HepG2 (cell line): ENCODE measurements around the gene MSI2. TPM values are rescaled to one million over a fixed set of nuclear protein-coding genes. Genes with fewer than 3 reads are reported as not detected.

Source experiments
- ATAC-seq: fragments of 200-7000 bp; cut with Tn5 transposase; 3 replicates; pipeline ENCODE4 v1.9.1; 2020; ENCODE audit warnings: mild to moderate bottlenecking, moderate library complexity
- BruUV-seq: library from RNA; stranded (reverse); fragments of 400-500 nt; replicated peaks from 2 replicates; lab custom pipeline; 2021; lab: Mats Ljungman, UMichigan
- CTCF ChIA-PET: fragments of 300-600 bp; formaldehyde crosslinking; extraction: SDS; loops from one replicate; lab custom pipeline; 2021; ENCODE audit warnings: low total read pairs, inconsistent platforms, low intra/inter-chr PET ratio; lab: Yijun Ruan, JAX
- POLR2A ChIA-PET: fragments of 350-600 bp; sonication (Branson Sonifier 250); formaldehyde crosslinking; loops from one replicate; lab custom pipeline; 2020; ENCODE audit warnings: antibody characterized with exemption, inconsistent platforms; lab: Yijun Ruan, JAX
- DNase-seq: peaks from one replicate; pipeline ENCODE4 v3.0.0-alpha.2; 2015; ENCODE audit warnings: low spot score
- FAIRE-seq: peaks from 3 replicates; lab custom pipeline; 2011; peaks lifted over from hg19 to GRCh38; lab: Jason Lieb, UNC
- H2AFZ ChIP-seq: one replicate; pipeline ENCODE4 v1.6.1; 2011; ENCODE audit warnings: low read length, inconsistent platforms
- H3K27ac ChIP-seq: fragments of 300-600 bp; 3 replicates; pipeline ENCODE4 v1.8.0; 2011; ENCODE audit warnings: mixed run types, mild to moderate bottlenecking, mixed read lengths, low read length, inconsistent platforms; ENCODE audit not compliant: insufficient read depth; ENCODE audit errors: extremely low read length
- H3K27me3 ChIP-seq, 2 experiments: fragments of 200-600 bp in 1 of 2; 2 replicates in 1 of 2; 3 replicates in 1 of 2; pipeline versions ENCODE4 v1.6.0 to v1.8.0; 2011; ENCODE audit warnings: low read length in 2 of 2, mild to moderate bottlenecking in 2 of 2, moderate library complexity in 2 of 2, inconsistent platforms in 1 of 2; ENCODE audit not compliant: insufficient read depth in 2 of 2, control insufficient read depth in 1 of 2
- H3K36me3 ChIP-seq, 2 experiments: fragments of 200-600 bp in 1 of 2; replicated peaks in 1 of 2; 2 replicates in 1 of 2; 3 replicates in 1 of 2; pipeline versions ENCODE4 v1.5.1 to v1.8.0; 2011; ENCODE audit warnings: low read length in 2 of 2, inconsistent platforms in 1 of 2; ENCODE audit not compliant: insufficient read depth in 2 of 2, control insufficient read depth in 1 of 2
- H3K4me1 ChIP-seq: 2 replicates; pipeline ENCODE4 v1.5.1; 2012; ENCODE audit warnings: low read length, inconsistent platforms; ENCODE audit not compliant: insufficient read depth
- H3K4me2 ChIP-seq: 2 replicates; pipeline ENCODE4 v1.6.0; 2011; ENCODE audit warnings: low read depth, low read length, inconsistent platforms
- H3K4me3 ChIP-seq, 3 experiments: fragments of 200-600 bp in 1 of 3; sonication (generic), shearing (Covaris generic) in 1 of 3; replicated peaks in 1 of 3; 2 replicates each; pipeline ENCODE4 v1.5.1; 2011 to 2016; ENCODE audit warnings: low read length in 3 of 3, inconsistent platforms in 2 of 3, low read depth in 2 of 3, mild to moderate bottlenecking in 2 of 3, control low read depth in 1 of 3, mixed read lengths in 1 of 3; ENCODE audit not compliant: insufficient read depth in 1 of 3
- H3K79me2 ChIP-seq: one replicate; pipeline ENCODE4 v1.6.1; 2011; ENCODE audit warnings: low read length, inconsistent platforms; ENCODE audit not compliant: insufficient read depth
- H3K9ac ChIP-seq: 2 replicates; pipeline ENCODE4 v1.6.0; 2011; ENCODE audit warnings: mild to moderate bottlenecking, low read depth, low read length, inconsistent platforms; ENCODE audit not compliant: insufficient read depth
- H3K9me3 ChIP-seq: 2 replicates; pipeline ENCODE4 v1.5.1; 2012; ENCODE audit warnings: mild to moderate bottlenecking, low read length
- H4K20me1 ChIP-seq: 2 replicates; pipeline ENCODE4 v1.6.0; 2011; ENCODE audit warnings: inconsistent platforms, mild to moderate bottlenecking, low read length, moderate library complexity; ENCODE audit not compliant: insufficient read depth
- AKAP8 ChIP-seq: sonication (generic); formaldehyde crosslinking; IDR thresholded peaks from 2 replicates; pipeline ENCODE4 v1.5.1; 2020; ENCODE audit warnings: mild to moderate bottlenecking, missing genetic modification reagents
- CCDC6 ChIP-seq: sonication (generic); formaldehyde crosslinking; IDR thresholded peaks from 2 replicates; pipeline ENCODE4 v1.8.1; 2022; ENCODE audit warnings: mild to moderate bottlenecking, missing genetic modification reagents, moderate library complexity
- EHMT2 ChIP-seq: fragments of 200-600 bp; sonication (generic); IDR thresholded peaks from 2 replicates; pipeline ENCODE4 v1.7.0; 2017; ENCODE audit warnings: antibody characterized with exemption, low read depth, low read length, borderline replicate concordance
- MBD4 ChIP-seq: IDR thresholded peaks from 2 replicates; pipeline ENCODE4 v1.6.1; 2012; ENCODE audit warnings: low read length, inconsistent platforms, borderline replicate concordance
- MED8 ChIP-seq: sonication (generic); formaldehyde crosslinking; IDR thresholded peaks from 2 replicates; pipeline ENCODE4 v1.8.1; 2023; ENCODE audit warnings: mild to moderate bottlenecking, missing genetic modification reagents; ENCODE audit not compliant: insufficient replicate concordance
- PRPF4 ChIP-seq: fragments of 200-400 bp; formaldehyde crosslinking; IDR thresholded peaks from 2 replicates; pipeline ENCODE4 v1.6.1; 2016; ENCODE audit warnings: low read length, low read depth; ENCODE audit not compliant: poor library complexity, severe bottlenecking
- SRSF9 ChIP-seq: fragments of 200-400 bp; formaldehyde crosslinking; IDR thresholded peaks from 2 replicates; pipeline ENCODE4 v1.6.1; 2018; ENCODE audit warnings: borderline replicate concordance, mild to moderate bottlenecking, low read depth, low read length; ENCODE audit not compliant: insufficient read depth, poor library complexity, severe bottlenecking
- ZNF766 ChIP-seq: sonication (generic); formaldehyde crosslinking; IDR thresholded peaks from 2 replicates; pipeline ENCODE4 v1.5.0; 2020; ENCODE audit warnings: missing genetic modification reagents, borderline replicate concordance
- ZZZ3 ChIP-seq: sonication (generic); formaldehyde crosslinking; IDR thresholded peaks from 2 replicates; pipeline ENCODE4 v1.4.0; 2020; ENCODE audit warnings: missing genetic modification reagents, mild to moderate bottlenecking, borderline replicate concordance
- WGBS: methylation state at CpG from one replicate; pipeline ENCODE4 v1.1.6; 2017; ENCODE audit warnings: low lambda C conversion rate; 5-methylcytosine and 5-hydroxymethylcytosine counted together
- in situ Hi-C: cut with HindIII; loops from 2 replicates; pipeline ENCODE4 v1.10.0; 2017; ENCODE audit warnings: low pct_unique_long_range_greater_than_20kb; ENCODE audit not compliant: extremely low pct_ligation_motif_present
- intact Hi-C: fragments of 100-400 bp; cut with micrococcal nuclease; formaldehyde crosslinking; loops from one replicate; pipeline ENCODE4 v1.10.0; 2022; ENCODE audit not compliant: unreplicated experiment
- polyA plus RNA-seq, 8 experiments: library from polyadenylated mRNA; depleted of rRNA in 3 of 8; stranded (reverse) in 7 of 8; unstranded in 1 of 8; fragments of >200 nt; fragmentation: Illumina TruSeq in 4 of 8; extraction: Trizol in 4 of 8; gene quantifications; 2 replicates each; pipeline versions ENCODE4 v1.2.1 to v1.2.3, GENCODE V29; 2011 to 2016; ENCODE audit warnings: low read depth in 4 of 8, missing spikeins in 1 of 8, mixed read lengths in 1 of 8; ENCODE audit not compliant: insufficient read depth in 1 of 8
- total RNA-seq, 5 experiments: library from RNA; depleted of rRNA; stranded (reverse); fragments of >200 nt; fragmentation: Illumina TruSeq; extraction: Trizol; gene quantifications; 2 replicates each; pipeline ENCODE4 v1.2.3, GENCODE V29; 2016; ENCODE audit warnings: low read depth in 1 of 5
- TF ChIP-seq, protein P1 (sequence below): sonication (generic); formaldehyde crosslinking; IDR thresholded peaks from 2 replicates; pipeline ENCODE4 v1.8.1; 2023; ENCODE audit warnings: mild to moderate bottlenecking, missing genetic modification reagents, borderline replicate concordance
- TF ChIP-seq, protein P2 (sequence below), 2 experiments: fragments of 450-650 bp in 1 of 2; sonication (generic) in 1 of 2; formaldehyde crosslinking in 1 of 2; IDR thresholded peaks; 2 replicates each; pipeline versions ENCODE4 v1.6.1 to v1.8.0; 2016 to 2022; ENCODE audit warnings: antibody characterized with exemption in 1 of 2, mild to moderate bottlenecking in 1 of 2, missing genetic modification reagents in 1 of 2

Gene MSI2
- total and polyA plus RNA-seq, 2 of the 13 experiments (the other 11 are each of a cell fraction or from before 2014, with no cell fraction given), result 77.5 to 78.4 TPM

GRCh38 chr17:57458718-57459285, 202.5 kb downstream of the MSI2 start:
- ChIA-PET POLR2A (interaction anchor here (1.0 to 2.8 kb wide), 9 partner anchors 11 to 213 kb away, joined by 3 to 20 read pairs (median 5); no protein-coding TSS in a partner anchor), CTCF (interaction anchor here (1.1 to 2.3 kb wide), 5 partner anchors 57 to 216 kb away, joined by 3 to 11 read pairs (median 5); no protein-coding TSS in a partner anchor)
- no TSS peak for BruUV-seq
- TF ChIP-seq MBD4 (0 out of 2 replicates have a peak, but pooled peaks have one; percentile 30), MED8 (CRISPR knock-in tag) (peak; percentile 11), AKAP8 (CRISPR knock-in tag) (no peak), SRSF9 (no peak), EHMT2 (0 out of 2 replicates have a peak, but pooled peaks have one; percentile 2), CCDC6 (CRISPR knock-in tag) (no peak), ZNF766 (CRISPR knock-in tag) (no peak), PRPF4 (no peak), ZZZ3 (CRISPR knock-in tag) (0 out of 2 replicates have a peak, but pooled peaks have one; percentile 61)
- TF ChIP-seq, protein P1, sequence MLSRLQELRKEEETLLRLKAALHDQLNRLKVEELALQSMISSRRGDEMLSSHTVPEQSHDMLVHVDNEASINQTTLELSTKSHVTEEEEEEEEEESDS, result no peak
- TF ChIP-seq, protein P2, sequence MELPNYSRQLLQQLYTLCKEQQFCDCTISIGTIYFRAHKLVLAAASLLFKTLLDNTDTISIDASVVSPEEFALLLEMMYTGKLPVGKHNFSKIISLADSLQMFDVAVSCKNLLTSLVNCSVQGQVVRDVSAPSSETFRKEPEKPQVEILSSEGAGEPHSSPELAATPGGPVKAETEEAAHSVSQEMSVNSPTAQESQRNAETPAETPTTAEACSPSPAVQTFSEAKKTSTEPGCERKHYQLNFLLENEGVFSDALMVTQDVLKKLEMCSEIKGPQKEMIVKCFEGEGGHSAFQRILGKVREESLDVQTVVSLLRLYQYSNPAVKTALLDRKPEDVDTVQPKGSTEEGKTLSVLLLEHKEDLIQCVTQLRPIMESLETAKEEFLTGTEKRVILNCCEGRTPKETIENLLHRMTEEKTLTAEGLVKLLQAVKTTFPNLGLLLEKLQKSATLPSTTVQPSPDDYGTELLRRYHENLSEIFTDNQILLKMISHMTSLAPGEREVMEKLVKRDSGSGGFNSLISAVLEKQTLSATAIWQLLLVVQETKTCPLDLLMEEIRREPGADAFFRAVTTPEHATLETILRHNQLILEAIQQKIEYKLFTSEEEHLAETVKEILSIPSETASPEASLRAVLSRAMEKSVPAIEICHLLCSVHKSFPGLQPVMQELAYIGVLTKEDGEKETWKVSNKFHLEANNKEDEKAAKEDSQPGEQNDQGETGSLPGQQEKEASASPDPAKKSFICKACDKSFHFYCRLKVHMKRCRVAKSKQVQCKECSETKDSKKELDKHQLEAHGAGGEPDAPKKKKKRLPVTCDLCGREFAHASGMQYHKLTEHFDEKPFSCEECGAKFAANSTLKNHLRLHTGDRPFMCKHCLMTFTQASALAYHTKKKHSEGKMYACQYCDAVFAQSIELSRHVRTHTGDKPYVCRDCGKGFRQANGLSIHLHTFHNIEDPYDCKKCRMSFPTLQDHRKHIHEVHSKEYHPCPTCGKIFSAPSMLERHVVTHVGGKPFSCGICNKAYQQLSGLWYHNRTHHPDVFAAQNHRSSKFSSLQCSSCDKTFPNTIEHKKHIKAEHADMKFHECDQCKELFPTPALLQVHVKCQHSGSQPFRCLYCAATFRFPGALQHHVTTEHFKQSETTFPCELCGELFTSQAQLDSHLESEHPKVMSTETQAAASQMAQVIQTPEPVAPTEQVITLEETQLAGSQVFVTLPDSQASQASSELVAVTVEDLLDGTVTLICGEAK (IDR thresholded peaks at IDR 0.05), result no peak
- TF ChIP-seq, protein P2 (CRISPR knock-in tag; IDR thresholded peaks at IDR 0.05), result no peak

More at GRCh38 chr17:57458718-57459285, 202.5 kb downstream of the MSI2 start:
- Histone ChIP-seq H3K27ac (peak overlapping the region; percentile 65), H3K79me2 (peaks cover 11% of the 10 kb centered on the region), H3K4me3 (no peak overlapping the region), H3K36me3 (peaks cover 0 to 11% of the 10 kb centered on the region in 2 experiments; a peak in 1 of 5 replicates), H4K20me1 (no peaks in the 10 kb centered on the region), H2AFZ (no peak overlapping the region), H3K27me3 (no peaks in the 10 kb centered on the region), H3K9ac (peak overlapping the region; percentile 18; the same call in 1 of the 2 replicates), H3K4me2 (no peak overlapping the region; the same call in 1 of the 2 replicates), H3K4me1 (peaks cover 50% of the 10 kb centered on the region), H3K9me3 (no peaks in the 10 kb centered on the region)
- DNase-seq, result no peak
- in situ Hi-C loops (loop anchor here (5.0 kb wide), 1 partner anchor 103 kb away; no protein-coding TSS in a partner anchor), intact Hi-C loops (loop anchor here (1.0 to 5.0 kb wide), 6 partner anchors 58 to 213 kb away; no protein-coding TSS in a partner anchor)
- no peak for FAIRE-seq
- WGBS, result 95% methylated on average over 9 of the region's 9 CpGs
- ATAC-seq, result peak; percentile 5; the same call in 2 of the 3 replicates
